Immature natural killer cell (primary cell): ENCODE results near the gene MUC5B. TPM values are rescaled to one million over a fixed set of nuclear protein-coding genes. Genes with fewer than 3 reads are reported as not detected.

Experiments used
- DNase-seq, 3 donors: peaks; one replicate each; pipeline ENCODE4 v3.0.0; 2022; ENCODE audit warnings: mixed read lengths in 1 of 3
- H3K27ac Mint-ChIP-seq, 6 donors: one replicate each; pipeline ENCODE4 v1.8.0; 2020; ENCODE audit warnings: mixed read lengths in 6 of 6, mild to moderate bottlenecking in 5 of 6, inconsistent platforms in 4 of 6, moderate library complexity in 3 of 6
- H3K27me3 Mint-ChIP-seq, 3 donors: one replicate each; pipeline ENCODE4 v1.8.0; 2020 to 2021; ENCODE audit warnings: low read depth in 3 of 3, mild to moderate bottlenecking in 3 of 3, mixed read lengths in 3 of 3, moderate library complexity in 3 of 3, inconsistent platforms in 1 of 3
- H3K36me3 Mint-ChIP-seq, 3 donors: one replicate each; pipeline ENCODE4 v1.8.0; 2020; ENCODE audit warnings: mixed read lengths in 3 of 3, inconsistent platforms in 2 of 3, mild to moderate bottlenecking in 2 of 3
- H3K4me1 Mint-ChIP-seq, 2 donors: one replicate each; pipeline ENCODE4 v1.8.0; 2020; ENCODE audit warnings: inconsistent platforms in 2 of 2, mild to moderate bottlenecking in 2 of 2, mixed read lengths in 2 of 2, moderate library complexity in 1 of 2
- H3K4me3 Mint-ChIP-seq, 5 donors: one replicate each; pipeline ENCODE4 v1.8.0; 2020; ENCODE audit warnings: mild to moderate bottlenecking in 5 of 5, mixed read lengths in 5 of 5, inconsistent platforms in 3 of 5, moderate library complexity in 3 of 5
- H3K9me3 Mint-ChIP-seq, 6 donors: one replicate each; pipeline ENCODE4 v1.8.0; 2020; ENCODE audit warnings: mild to moderate bottlenecking in 6 of 6, mixed read lengths in 6 of 6, inconsistent platforms in 4 of 6, moderate library complexity in 3 of 6
- polyA plus RNA-seq, 3 donors: library from polyadenylated mRNA; unstranded; fragments of 300-500 nt; fragmentation: Illumina TruSeq; gene quantifications; one replicate each; pipeline ENCODE4 v1.2.3, GENCODE V29; 2021

Gene MUC5B
- polyA plus RNA-seq, 3 donors from 2014 or later = not detected

DNA sequence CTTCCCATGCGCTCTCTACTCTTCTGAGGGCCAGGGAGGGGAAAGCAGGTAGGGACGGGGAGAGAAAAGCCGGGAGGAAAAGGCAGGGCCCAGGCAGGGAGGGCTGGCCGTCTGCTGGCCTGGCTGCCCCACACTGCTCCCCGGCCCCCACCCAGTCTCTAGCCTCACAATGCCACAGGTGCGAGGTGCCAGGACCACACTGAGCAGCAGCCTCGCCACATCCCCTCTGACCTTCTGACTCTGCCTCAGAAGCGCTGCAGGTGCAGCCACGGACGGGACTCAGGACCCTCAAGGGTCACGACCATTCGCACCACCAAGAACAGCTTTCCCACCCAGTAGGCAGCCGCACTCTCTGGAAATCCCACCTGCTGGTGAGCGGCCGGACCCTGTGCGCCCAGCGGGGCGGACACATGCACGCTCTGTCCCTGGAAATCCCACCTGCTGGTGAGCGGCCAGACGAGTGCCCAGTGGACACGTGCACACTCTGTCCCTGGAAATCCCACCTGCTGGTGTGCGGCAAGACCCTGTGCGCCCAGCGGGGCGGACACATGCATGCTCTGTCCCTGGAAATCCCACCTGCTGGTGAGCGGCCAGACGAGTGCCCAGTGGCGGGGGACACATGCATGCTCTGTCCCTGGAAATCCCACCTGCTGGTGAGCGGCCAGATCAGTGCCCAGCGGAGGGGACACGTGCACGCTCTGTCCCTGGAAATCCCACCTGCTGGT, 66.5 kb downstream of the MUC5B start:
- no peak overlapping the region for H3K27ac Mint-ChIP-seq
- peaks cover 0 to 1% of the 10 kb centered on the region in 2 donors for H3K4me1 Mint-ChIP-seq

DNA sequence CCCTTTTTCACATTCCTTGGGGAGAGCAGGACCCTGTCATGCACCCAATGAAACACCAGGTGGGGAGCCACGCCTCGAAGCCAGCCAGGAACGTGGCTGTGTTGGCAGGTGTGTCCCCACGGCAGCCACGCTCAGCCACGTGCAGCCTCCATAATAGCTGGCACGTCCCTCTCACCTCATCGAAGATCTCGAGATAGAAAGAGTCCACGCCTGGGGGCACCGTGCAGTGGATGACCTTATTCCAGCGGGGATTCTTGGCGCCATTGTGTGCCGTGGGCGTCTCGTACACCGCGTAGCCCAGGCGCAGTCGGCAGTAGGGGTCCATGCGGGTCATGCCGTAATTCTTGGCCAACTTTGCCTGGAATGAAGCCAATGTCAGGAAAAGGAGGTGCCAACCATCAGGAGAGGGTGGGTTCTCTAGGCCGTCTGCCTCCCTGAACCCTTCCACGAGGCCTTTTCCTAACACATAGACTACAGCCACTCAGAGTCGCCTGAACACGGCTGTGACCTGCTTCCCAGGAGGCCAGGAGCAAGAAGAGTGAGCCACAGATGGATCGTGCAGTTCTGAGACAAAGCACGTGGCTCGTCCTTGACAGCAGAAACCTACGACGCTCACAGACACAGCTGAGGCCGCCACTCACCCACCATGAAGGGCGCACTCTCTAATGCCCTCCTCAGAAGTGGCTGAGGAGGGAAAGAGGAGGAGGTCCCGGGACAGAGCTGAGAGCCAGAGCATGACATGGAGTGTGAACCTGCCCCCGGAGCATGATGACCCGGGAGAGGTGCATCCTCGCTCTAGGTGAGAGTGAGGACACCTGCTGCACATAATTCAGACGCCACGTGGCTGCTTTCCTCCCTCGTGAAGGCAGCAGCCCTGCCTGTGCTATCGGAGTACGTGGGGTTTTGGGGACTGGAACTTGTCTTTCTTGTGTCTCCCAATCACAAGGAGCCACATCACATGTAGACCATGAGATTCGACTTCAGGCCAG, 67.5 kb downstream of the MUC5B start:
- no peak for DNase-seq
- Mint-ChIP-seq H3K27me3 (peaks cover 0 to 4% (median 1%) of the 10 kb centered on the region in 3 donors), H3K4me1 (peaks cover 0 to 1% of the 10 kb centered on the region in 2 donors), H3K9me3 (no peaks in the 10 kb centered on the region), H3K4me3 (no peak overlapping the region), H3K27ac (peak overlapping the region in 1 of 6 donors; percentile 54), H3K36me3 (peaks cover 0 to 11% (median 3%) of the 10 kb centered on the region in 3 donors)

More for the DNA sequence above, 66.5 kb downstream of the MUC5B start:
- Mint-ChIP-seq H3K4me3 (no peak overlapping the region), H3K36me3 (peaks cover 0 to 11% (median 3%) of the 10 kb centered on the region in 3 donors), H3K9me3 (no peaks in the 10 kb centered on the region), H3K27me3 (peaks cover 0 to 4% (median 1%) of the 10 kb centered on the region in 3 donors)
- DNase-seq = no peak

DNA sequence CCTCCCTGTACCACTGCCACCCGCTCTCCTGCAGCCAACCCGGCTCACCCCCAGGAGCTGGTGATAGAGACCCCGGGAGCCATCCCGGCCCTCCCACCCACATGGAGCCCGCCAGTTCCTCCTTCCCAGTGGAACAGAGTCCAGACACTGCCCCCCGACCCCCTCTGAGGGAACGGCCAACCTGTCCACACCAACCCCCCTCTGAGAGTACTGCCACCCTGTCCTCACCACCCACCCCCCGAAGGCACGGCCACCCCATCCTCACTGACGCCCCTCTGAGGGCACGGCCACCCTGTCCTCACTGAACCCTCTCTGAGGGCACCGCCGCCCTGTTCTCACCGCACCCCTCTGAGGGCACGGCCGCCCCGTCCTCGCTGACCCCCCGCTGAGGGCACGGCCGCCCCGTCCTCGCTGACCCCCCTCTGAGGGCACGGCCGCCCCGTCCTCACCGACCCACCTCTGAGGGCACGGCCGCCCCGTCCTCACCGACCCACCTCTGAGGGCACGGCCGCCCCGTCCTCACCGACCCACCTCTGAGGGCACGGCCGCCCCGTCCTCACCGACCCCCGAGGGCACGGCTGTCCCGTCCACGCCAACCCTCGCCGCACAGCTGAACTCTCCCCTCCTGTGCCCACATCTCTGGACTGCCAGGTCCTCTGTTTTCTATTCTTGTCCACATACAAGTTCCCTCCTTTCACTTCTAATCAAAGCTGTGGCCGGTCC, 68.6 kb downstream of the MUC5B start:
- H3K36me3 Mint-ChIP-seq = peaks cover 0 to 9% (median 3%) of the 10 kb centered on the region in 3 donors
- peaks cover 0 to 4% (median 1%) of the 10 kb centered on the region in 3 donors for H3K27me3 Mint-ChIP-seq
- peak overlapping the region in 1 of 6 donors; percentile 45 for H3K27ac Mint-ChIP-seq
- no peaks in the 10 kb centered on the region for H3K9me3 Mint-ChIP-seq
- no peak for DNase-seq
- peaks cover 0 to 3% of the 10 kb centered on the region in 2 donors for H3K4me1 Mint-ChIP-seq
- H3K4me3 Mint-ChIP-seq = no peak overlapping the region

DNA sequence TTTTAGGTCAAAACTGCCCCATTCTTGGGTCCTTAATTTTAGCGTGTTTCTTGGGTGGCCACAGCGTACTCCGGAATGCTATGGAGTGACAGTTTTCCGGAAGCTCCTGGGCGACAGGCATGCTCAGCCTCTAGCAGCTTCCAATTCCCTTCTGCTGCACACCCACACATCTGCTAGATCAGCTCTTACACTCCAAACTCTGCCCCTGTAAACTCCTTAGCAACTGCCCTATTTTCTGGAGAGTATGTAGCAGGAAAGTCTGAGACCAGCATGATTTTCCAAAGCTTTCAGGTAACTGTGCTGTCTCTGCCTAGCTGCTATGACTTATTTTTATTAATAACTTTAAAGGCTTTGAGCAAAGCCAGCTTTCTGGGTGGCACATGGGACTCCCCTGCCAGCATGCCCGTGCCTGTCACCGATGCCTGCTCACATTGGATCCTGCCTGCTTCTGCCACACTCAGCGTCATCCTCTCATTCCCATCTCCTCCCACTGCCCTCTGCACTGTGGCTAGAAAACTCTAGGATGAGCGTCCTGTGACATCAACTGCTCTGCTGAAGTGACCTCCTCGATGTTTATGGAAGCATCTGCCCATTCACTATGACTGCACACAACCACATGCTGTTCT, 69.3 kb downstream of the MUC5B start:
- peaks cover 0 to 4% (median 1%) of the 10 kb centered on the region in 3 donors for H3K27me3 Mint-ChIP-seq
- H3K9me3 Mint-ChIP-seq = no peaks in the 10 kb centered on the region
- H3K4me1 Mint-ChIP-seq = peaks cover 0 to 3% of the 10 kb centered on the region in 2 donors
- H3K27ac Mint-ChIP-seq = peak overlapping the region in 2 of 6 donors; percentile 45 to 61
- H3K4me3 Mint-ChIP-seq = no peak overlapping the region
- DNase-seq = no peak
- H3K36me3 Mint-ChIP-seq = peaks cover 0 to 5% (median 3%) of the 10 kb centered on the region in 3 donors

DNA sequence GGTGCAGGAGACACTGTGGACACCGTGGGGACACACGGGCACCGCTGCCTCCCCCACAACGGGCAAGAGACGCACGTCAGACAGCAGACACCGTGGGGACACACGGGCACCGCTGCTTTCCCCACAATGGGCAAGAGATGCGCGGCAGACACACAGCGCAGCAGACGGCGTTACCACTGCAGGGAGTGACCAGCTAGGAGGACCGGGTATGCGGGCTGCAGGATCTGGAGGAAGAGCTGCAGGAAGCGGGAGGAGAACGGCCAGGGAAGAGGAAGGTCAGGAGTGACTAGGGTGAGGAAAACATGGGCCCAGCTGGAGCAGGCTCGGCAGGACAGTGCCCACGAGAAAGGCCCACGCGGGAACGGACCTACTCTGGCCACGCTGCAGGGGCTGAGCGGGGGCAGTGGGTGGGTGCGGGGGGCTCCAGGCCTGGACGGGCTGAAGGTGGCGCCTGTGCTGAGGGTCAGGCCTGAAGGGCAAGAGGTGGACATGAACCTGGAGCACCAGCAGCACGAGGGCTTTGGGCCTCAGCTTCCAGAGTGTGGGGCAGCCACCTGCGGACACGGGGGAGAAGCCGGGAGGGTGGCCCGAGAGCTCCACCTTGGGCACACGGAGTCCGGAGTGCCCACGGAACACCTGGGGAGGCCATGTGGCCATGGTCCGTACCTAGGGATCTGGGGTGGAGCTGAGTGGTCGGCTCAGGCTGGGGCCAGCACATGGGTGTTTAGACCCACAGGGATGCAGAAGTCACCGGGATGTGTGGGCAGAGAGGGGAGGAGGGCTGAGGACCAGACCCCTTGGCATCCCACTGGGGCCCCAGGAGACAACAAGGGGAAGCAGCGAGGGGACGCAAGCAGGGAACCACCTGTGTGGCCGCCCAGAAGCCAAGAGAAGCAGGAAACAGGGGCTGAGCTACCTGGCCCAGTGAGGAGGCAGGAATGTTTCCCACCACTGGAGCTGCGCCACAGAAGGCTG, 70.1 kb downstream of the MUC5B start:
- Mint-ChIP-seq H3K27ac (peak overlapping the region in 1 of 6 donors; percentile 61), H3K27me3 (peaks cover 0 to 2% (median 1%) of the 10 kb centered on the region in 3 donors), H3K4me1 (peaks cover 0 to 3% of the 10 kb centered on the region in 2 donors), H3K9me3 (no peaks in the 10 kb centered on the region), H3K36me3 (peaks cover 0 to 5% (median 3%) of the 10 kb centered on the region in 3 donors), H3K4me3 (no peak overlapping the region)
- DNase-seq = no peak

DNA sequence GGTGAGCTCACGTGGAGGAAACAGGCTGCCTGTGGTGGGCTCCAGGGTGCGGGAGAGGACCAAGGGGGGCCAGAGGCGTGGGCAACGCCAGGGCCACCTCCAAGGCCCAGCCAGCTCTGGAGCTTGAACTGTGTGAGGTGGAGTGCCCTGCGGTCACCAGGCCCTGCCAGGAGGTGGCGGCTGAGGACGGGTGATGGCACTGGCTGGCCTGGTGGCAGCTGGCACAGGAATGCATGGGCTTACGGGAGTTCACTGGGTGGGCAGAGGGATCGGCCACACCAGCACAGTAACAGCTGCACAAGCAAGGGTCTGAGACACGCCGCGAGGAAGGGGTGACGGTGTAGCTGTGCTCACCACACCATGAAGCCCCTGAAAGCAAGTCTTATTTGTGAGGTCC, 70.8 kb downstream of the MUC5B start:
- Mint-ChIP-seq H3K4me1 (peaks cover 3 to 4% of the 10 kb centered on the region in 2 donors), H3K27ac (no peak overlapping the region), H3K27me3 (peaks cover 0 to 2% (median 1%) of the 10 kb centered on the region in 3 donors), H3K9me3 (no peaks in the 10 kb centered on the region), H3K4me3 (no peak overlapping the region), H3K36me3 (peaks cover 0 to 5% (median 3%) of the 10 kb centered on the region in 3 donors)
- no peak for DNase-seq

DNA sequence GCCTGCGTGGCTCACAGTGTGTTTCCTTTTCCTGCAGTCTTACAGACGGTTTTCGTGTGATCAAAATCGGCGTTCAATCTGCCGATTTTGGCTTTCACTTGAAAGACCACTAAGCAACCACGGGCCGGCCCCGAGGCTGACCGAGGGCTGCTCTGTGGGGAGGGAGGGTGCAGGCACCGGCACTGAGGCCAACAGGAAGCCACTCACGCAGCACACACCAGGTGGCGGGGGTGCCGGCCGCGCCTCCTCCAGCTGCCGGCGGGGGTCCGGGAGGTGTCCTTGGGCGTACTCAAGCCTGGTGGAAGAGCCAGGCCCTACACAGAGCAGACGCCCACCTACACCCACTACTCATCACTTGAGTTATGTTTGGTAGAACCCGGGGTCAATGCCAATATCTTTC, 72.2 kb downstream of the MUC5B start:
- H3K4me3 Mint-ChIP-seq = no peak overlapping the region
- H3K4me1 Mint-ChIP-seq = peaks cover 3 to 10% of the 10 kb centered on the region in 2 donors
- H3K27ac Mint-ChIP-seq = no peak overlapping the region
- H3K36me3 Mint-ChIP-seq = peaks cover under 1 to 5% (median 3%) of the 10 kb centered on the region in 3 donors
- no peak for DNase-seq
- H3K27me3 Mint-ChIP-seq = peaks cover 0 to 3% (median 1%) of the 10 kb centered on the region in 3 donors
- H3K9me3 Mint-ChIP-seq = no peaks in the 10 kb centered on the region

DNA sequence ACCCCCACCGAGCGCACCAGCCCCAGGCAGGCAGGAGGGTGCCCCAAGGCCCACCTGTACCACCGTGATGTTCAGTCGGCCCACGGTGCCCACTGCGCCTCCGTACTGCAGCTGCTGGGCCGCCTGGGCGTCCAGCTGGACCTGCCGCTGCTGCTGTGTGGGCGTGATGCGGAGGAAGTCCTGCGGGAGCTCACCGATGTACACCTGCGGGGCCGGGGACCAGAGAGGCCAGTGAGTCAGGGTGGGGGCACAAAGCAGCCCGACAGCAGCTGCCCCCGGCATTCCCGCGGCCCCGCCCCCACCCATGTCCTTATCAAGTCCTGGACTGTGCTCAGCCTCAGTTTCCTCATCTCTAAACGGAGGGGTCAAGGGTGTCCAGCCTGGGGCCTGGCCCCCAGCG, 72.7 kb downstream of the MUC5B start:
- Mint-ChIP-seq H3K4me1 (peaks cover 7 to 10% of the 10 kb centered on the region in 2 donors), H3K9me3 (no peaks in the 10 kb centered on the region), H3K36me3 (peaks cover 3 to 5% (median 3%) of the 10 kb centered on the region in 3 donors), H3K4me3 (no peak overlapping the region), H3K27ac (no peak overlapping the region), H3K27me3 (peaks cover 0 to 3% (median 1%) of the 10 kb centered on the region in 3 donors)
- no peak for DNase-seq

DNA sequence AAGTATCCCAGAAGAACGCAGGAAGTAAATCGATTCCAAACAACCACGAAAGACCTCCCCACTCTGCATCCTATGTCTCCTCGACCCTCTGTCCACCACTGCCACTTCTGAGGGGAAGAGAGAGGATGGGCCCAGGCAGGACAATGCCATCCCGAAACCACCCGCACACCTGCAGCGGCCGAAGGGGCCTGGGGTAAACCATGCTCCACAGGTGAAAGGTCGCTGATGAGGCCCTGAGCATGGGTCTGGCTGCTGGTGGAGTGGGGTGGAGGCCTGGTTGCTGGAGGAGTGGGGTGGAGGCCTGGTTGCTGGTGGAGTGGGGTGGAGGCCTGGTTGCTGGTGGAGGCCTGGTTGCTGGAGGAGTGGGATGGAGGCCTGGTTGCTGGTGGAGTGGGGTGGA, 73.4 kb downstream of the MUC5B start:
- H3K27me3 Mint-ChIP-seq = peaks cover 0 to 3% (median 1%) of the 10 kb centered on the region in 3 donors
- H3K36me3 Mint-ChIP-seq = peaks cover 3 to 5% (median 3%) of the 10 kb centered on the region in 3 donors
- no peak for DNase-seq
- H3K4me1 Mint-ChIP-seq = peaks cover 7 to 10% of the 10 kb centered on the region in 2 donors
- no peak overlapping the region for H3K4me3 Mint-ChIP-seq
- no peaks in the 10 kb centered on the region for H3K9me3 Mint-ChIP-seq
- no peak overlapping the region for H3K27ac Mint-ChIP-seq

DNA sequence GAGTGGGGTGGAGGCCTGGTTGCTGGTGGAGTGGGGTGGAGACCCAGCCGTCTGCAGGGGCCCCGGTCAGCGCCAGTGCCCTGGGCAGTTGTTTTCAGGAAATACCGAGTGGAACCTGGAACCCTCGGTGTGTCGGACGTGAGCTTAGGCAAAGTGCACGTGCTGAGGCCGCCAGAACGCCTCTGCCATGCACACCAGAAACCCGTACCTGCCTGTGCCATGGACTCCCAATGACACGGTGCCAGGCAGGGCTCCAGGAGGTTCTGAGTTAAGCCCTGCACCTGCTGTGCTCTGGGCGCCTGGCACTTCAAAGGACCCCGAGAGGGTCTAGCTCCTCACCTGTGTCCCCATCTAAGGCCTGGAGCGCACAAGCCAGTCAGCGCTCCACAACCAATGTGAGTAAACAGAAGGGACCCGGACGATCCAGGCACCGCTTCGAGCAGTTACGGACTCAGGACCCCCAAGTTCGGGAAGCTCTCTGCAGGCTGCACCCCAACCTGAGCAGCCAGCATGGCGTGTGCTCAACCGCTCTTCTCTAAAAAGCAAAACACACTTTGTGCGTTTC, 74.2 kb downstream of the MUC5B start:
- Mint-ChIP-seq H3K4me3 (no peak overlapping the region), H3K9me3 (no peaks in the 10 kb centered on the region), H3K36me3 (peaks cover 3% of the 10 kb centered on the region in 3 donors), H3K4me1 (peaks cover 5 to 10% of the 10 kb centered on the region in 2 donors), H3K27ac (no peak overlapping the region), H3K27me3 (peaks cover 0 to 4% (median 1%) of the 10 kb centered on the region in 3 donors)
- no peak for DNase-seq

DNA sequence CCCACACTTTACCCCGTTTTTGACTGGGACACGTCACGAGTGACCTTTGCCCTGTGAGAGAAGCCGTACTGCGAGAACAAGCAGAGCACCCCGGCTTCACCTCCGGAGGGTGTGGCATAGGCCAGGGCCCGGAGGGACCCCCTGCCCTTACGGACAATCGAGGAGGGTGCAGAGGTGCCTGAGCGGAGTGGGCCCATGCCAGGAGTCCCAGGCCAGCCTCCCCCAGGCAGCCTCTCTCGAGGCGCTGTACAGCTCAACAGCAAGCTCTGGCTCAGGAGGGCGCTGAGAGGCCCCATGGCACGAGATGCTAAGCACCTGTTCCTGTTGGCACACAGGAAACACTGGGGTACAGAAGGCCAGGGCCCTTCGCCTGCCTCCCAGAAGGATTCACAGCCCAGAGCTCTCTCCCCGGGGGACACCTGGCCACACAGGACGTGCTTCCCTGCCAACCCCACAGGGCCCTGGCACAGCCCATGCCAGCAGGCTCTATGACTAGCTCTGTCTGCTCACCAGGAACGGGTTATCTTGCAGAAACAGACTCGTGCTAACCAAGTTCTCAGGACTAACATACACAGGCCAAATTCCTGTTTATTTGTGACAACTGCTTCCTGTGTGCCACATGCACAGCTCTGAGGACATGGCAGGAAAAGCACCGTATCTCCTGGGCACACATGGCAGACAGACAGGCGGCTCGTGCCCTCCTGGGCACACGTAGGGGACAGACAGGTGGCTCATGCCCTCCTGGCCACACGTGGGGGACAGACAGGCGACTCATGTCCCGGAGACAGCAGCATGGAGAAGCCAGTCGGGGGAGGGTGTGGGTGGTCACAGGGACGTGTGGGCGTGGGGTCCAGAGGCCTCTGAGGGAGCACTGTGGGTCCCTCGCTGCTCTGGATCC, 75.0 kb downstream of the MUC5B start:
- Mint-ChIP-seq H3K9me3 (no peaks in the 10 kb centered on the region), H3K4me3 (no peak overlapping the region), H3K27ac (no peak overlapping the region), H3K36me3 (peaks cover 0 to 3% (median 0%) of the 10 kb centered on the region in 3 donors), H3K27me3 (peaks cover 0 to 3% (median 0%) of the 10 kb centered on the region in 3 donors), H3K4me1 (peaks cover 8 to 12% of the 10 kb centered on the region in 2 donors)
- DNase-seq = no peak
